ENCODE results near the gene ZNF580.

The ZNF580 gene

DNA sequence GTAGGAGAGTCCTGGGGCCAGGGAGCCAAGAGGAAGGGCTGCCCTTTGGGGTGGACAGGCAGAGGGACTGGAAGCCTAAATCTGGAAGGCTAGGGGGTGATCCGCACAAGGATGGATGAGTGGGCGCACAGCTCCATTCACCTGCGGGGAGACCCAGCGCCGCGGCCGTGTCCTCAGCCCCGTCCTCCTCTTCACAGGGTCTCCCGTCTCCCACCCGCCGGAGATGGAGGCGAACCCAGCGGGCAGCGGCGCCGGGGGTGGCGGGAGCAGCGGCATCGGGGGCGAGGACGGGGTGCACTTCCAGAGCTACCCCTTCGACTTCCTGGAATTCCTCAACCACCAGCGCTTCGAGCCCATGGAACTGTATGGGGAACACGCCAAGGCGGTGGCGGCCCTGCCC, 27.4 kb upstream of the ZNF580 start:
- ChIA-PET POLR2A (interaction anchor here (0.8 kb wide), 1 partner anchor 15 kb away, joined by 3 read pairs; no protein-coding TSS in a partner anchor), CTCF (no interaction called here)
- peaks cover 11 to 47% of the 10 kb centered on the region in 2 experiments; a peak in 2 of 3 replicates for H3K36me3 ChIP-seq (ENCODE audit: control insufficient read depth in 2 of 2, insufficient read depth in 1 of 2, low read length in 2 of 2)

GRCh38 chr19:55613930-55614710, 26.7 kb upstream of the ZNF580 start:
- H3K4me1 ChIP-seq (ENCODE audit: control insufficient read depth, insufficient read depth, low read length): no peaks in the 10 kb centered on the region
- H3K27ac ChIP-seq (ENCODE audit: extremely low read depth, low read depth, low read length): no peak overlapping the region
- TF ChIP-seq SETDB1 (IDR thresholded peaks at IDR 0.05; ENCODE audit: insufficient read length, low read length) (no peak), ZNF560 (tag by site-specific recombination; IDR thresholded peaks at IDR 0.05; ENCODE audit: borderline replicate concordance) (no peak), GLI4 (tag by site-specific recombination; IDR thresholded peaks at IDR 0.05) (no peak), ZNF266 (tag by site-specific recombination; IDR thresholded peaks at IDR 0.05; ENCODE audit: low read depth) (no peak), PRDM2 (tag by site-specific recombination; IDR thresholded peaks at IDR 0.05; ENCODE audit: borderline replicate concordance) (no peak), ZNF513 (tag by site-specific recombination; IDR thresholded peaks at IDR 0.05) (peak; percentile 83)
- TF ChIP-seq, protein P1, sequence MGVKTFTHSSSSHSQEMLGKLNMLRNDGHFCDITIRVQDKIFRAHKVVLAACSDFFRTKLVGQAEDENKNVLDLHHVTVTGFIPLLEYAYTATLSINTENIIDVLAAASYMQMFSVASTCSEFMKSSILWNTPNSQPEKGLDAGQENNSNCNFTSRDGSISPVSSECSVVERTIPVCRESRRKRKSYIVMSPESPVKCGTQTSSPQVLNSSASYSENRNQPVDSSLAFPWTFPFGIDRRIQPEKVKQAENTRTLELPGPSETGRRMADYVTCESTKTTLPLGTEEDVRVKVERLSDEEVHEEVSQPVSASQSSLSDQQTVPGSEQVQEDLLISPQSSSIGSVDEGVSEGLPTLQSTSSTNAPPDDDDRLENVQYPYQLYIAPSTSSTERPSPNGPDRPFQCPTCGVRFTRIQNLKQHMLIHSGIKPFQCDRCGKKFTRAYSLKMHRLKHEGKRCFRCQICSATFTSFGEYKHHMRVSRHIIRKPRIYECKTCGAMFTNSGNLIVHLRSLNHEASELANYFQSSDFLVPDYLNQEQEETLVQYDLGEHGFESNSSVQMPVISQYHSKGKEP (tag by site-specific recombination; IDR thresholded peaks at IDR 0.05): no peak
- H3K9me3 ChIP-seq (ENCODE audit: control insufficient read depth, insufficient read depth, low read depth, low read length): no peaks in the 10 kb centered on the region
- no peak overlapping the region for H3K4me3 ChIP-seq (ENCODE audit: low read depth, low read length)
- POLR2A ChIA-PET: no interaction called here
- CTCF ChIA-PET: no interaction called here
- peaks cover 10 to 41% of the 10 kb centered on the region in 2 experiments; a peak in 2 of 3 replicates for H3K36me3 ChIP-seq (ENCODE audit: control insufficient read depth in 2 of 2, insufficient read depth in 1 of 2, low read length in 2 of 2)

More for the DNA sequence above, 27.4 kb upstream of the ZNF580 start:
- no peaks in the 10 kb centered on the region for H3K4me1 ChIP-seq (ENCODE audit: control insufficient read depth, insufficient read depth, low read length)
- H3K4me3 ChIP-seq (ENCODE audit: low read depth, low read length): no peak overlapping the region
- TF ChIP-seq ZBTB8A (tag by site-specific recombination; IDR thresholded peaks at IDR 0.05): no peak
- no peak for TF ChIP-seq ZNF350 (tag by site-specific recombination; IDR thresholded peaks at IDR 0.05)
- no peak for TF ChIP-seq SP2 (tag by site-specific recombination; IDR thresholded peaks at IDR 0.05)
- no peak for TF ChIP-seq ZNF423 (tag by site-specific recombination; IDR thresholded peaks at IDR 0.05)
- TF ChIP-seq ZBTB7A (tag by site-specific recombination; IDR thresholded peaks at IDR 0.05; ENCODE audit: low read depth): no peak
- no peak for TF ChIP-seq ZNF747 (tag by site-specific recombination; IDR thresholded peaks at IDR 0.05)
- H3K9me3 ChIP-seq (ENCODE audit: control insufficient read depth, insufficient read depth, low read depth, low read length): no peaks in the 10 kb centered on the region
- H3K27ac ChIP-seq (ENCODE audit: extremely low read depth, low read depth, low read length): no peak overlapping the region

All from HEK293 (cell line).